GM19025 (cell line): ENCODE results near the gene ITGAE.

ENCODE experiments used
- ATAC-seq: cut with Tn5 transposase; IDR thresholded peaks from one replicate; pipeline ENCODE4 v1.9.1; 2021; ENCODE audit warnings: mild to moderate bottlenecking, low read depth, moderate library complexity; ENCODE audit not compliant: unreplicated experiment

Gene ITGAE

GRCh38 chr17:3821101-3821500, 20.1 kb upstream of the ITGAE start:
- ATAC-seq: no peak

- no peak for ATAC-seq
These were observed 17.8 kb upstream of the ITGAE start for GRCh38 chr17:3818786-3819185.

- ATAC-seq: no peak
These were observed 17.0 kb upstream of the ITGAE start for GRCh38 chr17:3817851-3818605.

GRCh38 chr17:3815925-3816324, 14.9 kb upstream of the ITGAE start:
- ATAC-seq: no peak

GRCh38 chr17:3815122-3815521, 14.1 kb upstream of the ITGAE start:
- no peak for ATAC-seq

- ATAC-seq: no peak
These were observed 13.4 kb upstream of the ITGAE start for GRCh38 chr17:3814361-3814760.

GRCh38 chr17:3813171-3813570, 12.2 kb upstream of the ITGAE start:
- no peak for ATAC-seq

GRCh38 chr17:3812771-3813170, 11.8 kb upstream of the ITGAE start:
- ATAC-seq: no peak

GRCh38 chr17:3812284-3812683, 11.3 kb upstream of the ITGAE start:
- ATAC-seq: no peak

- no peak for ATAC-seq
These were observed 9.0 kb upstream of the ITGAE start for GRCh38 chr17:3810019-3810418.

- ATAC-seq: no peak
These were observed 8.1 kb upstream of the ITGAE start for GRCh38 chr17:3809135-3809534.

- ATAC-seq: no peak
These were observed 7.7 kb upstream of the ITGAE start for GRCh38 chr17:3808701-3809100.

- ATAC-seq: no peak
These were observed 4.6 kb upstream of the ITGAE start for GRCh38 chr17:3805581-3805980.

GRCh38 chr17:3804503-3804931, 3.5 kb upstream of the ITGAE start:
- ATAC-seq: peak; percentile 73

- no peak for ATAC-seq
These were observed 2.3 kb upstream of the ITGAE start for GRCh38 chr17:3803308-3803640.

GRCh38 chr17:3802461-3803307, 1.7 kb upstream of the ITGAE start:
- ATAC-seq: no peak

- ATAC-seq: no peak
These were observed 804 bp upstream of the ITGAE start for GRCh38 chr17:3801792-3802191.

GRCh38 chr17:3801347-3801746, 359 bp upstream of the ITGAE start:
- ATAC-seq: no peak

GRCh38 chr17:3799181-3799945, 1.6 kb downstream of the ITGAE start:
- no peak for ATAC-seq

GRCh38 chr17:3798273-3799180, 2.5 kb downstream of the ITGAE start:
- no peak for ATAC-seq
